ENCODE results near the gene MSI2. TPM values are rescaled to one million over a fixed set of nuclear protein-coding genes. Genes with fewer than 3 reads are reported as not detected.

Gene MSI2
- total RNA-seq, 6 experiments from 2014 or later, result 12.0 to 22.6 (median 19.4) TPM

DNA sequence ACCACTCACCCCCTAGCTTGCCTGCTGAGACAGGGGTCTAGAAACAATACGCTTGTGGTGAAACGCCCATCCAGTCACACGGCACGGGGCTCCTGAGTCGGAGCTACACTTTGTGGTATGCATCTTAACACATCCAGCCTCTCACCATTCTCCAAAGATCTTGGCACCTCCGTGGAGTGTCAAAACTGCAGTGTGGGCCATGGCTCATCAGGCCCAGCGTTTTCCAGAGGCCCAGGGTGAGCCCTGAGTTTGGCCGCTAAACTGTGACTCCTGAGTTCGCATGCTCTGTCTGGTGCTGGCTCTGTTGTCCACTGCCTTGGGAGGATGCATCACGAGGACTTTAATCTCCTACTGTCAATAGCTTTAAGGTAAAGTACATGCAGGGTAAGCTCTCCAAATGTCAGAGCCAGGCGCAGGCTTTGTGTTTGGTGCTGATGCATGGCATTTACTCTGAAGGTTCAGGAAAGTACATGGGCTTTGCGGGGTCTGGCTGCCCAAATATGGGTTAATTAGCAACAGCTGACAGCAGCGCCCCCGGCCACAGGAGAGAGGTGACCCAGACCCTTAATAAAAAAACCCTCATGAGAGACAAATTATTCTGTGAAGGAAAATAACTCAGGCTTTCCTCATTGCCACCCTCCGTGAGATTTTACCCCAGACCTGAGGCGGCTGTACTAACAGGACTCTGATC lies 370.3 kb downstream of the MSI2 start:
- intact Hi-C loops (cut with DNase I), result no loop called here
- WGBS (ENCODE audit: insufficient coverage, low coverage, low lambda C conversion rate, missing lambda C conversion rate), result 98% methylated on average over 7 of the region's 16 CpGs
- Histone ChIP-seq H3K9me3 (no peaks in the 10 kb centered on the region), H3K27me3 (no peaks in the 10 kb centered on the region), H3K36me3 (no peaks in the 10 kb centered on the region), H3K27ac (no peak overlapping the region), H3K4me3 (no peak overlapping the region), H3K4me1 (no peaks in the 10 kb centered on the region)
- peak in 1 of 3 donors; percentile 33 for DNase-seq
- no peak for ATAC-seq
- no peak for TF ChIP-seq POLR2A (IDR thresholded peaks at IDR 0.05)
- TF ChIP-seq, protein P1, sequence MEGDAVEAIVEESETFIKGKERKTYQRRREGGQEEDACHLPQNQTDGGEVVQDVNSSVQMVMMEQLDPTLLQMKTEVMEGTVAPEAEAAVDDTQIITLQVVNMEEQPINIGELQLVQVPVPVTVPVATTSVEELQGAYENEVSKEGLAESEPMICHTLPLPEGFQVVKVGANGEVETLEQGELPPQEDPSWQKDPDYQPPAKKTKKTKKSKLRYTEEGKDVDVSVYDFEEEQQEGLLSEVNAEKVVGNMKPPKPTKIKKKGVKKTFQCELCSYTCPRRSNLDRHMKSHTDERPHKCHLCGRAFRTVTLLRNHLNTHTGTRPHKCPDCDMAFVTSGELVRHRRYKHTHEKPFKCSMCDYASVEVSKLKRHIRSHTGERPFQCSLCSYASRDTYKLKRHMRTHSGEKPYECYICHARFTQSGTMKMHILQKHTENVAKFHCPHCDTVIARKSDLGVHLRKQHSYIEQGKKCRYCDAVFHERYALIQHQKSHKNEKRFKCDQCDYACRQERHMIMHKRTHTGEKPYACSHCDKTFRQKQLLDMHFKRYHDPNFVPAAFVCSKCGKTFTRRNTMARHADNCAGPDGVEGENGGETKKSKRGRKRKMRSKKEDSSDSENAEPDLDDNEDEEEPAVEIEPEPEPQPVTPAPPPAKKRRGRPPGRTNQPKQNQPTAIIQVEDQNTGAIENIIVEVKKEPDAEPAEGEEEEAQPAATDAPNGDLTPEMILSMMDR (IDR thresholded peaks at IDR 0.05), result no peak

DNA sequence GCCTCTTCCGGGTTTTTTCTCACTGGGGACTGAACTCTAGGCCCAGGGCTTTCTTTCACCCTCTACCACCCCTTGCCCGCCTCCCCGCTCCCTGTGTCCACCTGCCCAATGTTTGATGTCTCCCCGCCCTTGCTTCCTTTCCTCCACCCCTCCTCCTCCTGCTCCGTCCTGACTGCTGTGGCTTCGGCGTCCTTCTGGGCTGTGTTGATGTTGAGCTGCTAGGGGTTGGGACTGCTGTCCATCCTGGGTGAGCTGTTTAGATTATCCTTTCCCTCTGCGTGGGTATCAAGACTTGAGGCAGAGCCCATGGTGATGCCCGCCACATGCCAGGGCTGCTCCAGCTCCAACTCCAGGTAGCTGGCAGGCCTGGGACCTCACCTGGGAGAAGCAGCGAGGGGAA lies 371.3 kb downstream of the MSI2 start:
- Histone ChIP-seq H3K4me3 (no peak overlapping the region), H3K4me1 (no peaks in the 10 kb centered on the region), H3K27ac (no peak overlapping the region), H3K9me3 (no peaks in the 10 kb centered on the region), H3K36me3 (no peaks in the 10 kb centered on the region), H3K27me3 (no peaks in the 10 kb centered on the region)
- intact Hi-C loops (cut with DNase I), result no loop called here
- WGBS (ENCODE audit: insufficient coverage, low coverage, low lambda C conversion rate, missing lambda C conversion rate), result 91% methylated on average over 7 of the region's 10 CpGs
- DNase-seq, result peak in 1 of 3 donors; percentile 22
- TF ChIP-seq POLR2A (IDR thresholded peaks at IDR 0.05), result no peak
- TF ChIP-seq, protein P1 (IDR thresholded peaks at IDR 0.05), result no peak
- ATAC-seq, result no peak

DNA sequence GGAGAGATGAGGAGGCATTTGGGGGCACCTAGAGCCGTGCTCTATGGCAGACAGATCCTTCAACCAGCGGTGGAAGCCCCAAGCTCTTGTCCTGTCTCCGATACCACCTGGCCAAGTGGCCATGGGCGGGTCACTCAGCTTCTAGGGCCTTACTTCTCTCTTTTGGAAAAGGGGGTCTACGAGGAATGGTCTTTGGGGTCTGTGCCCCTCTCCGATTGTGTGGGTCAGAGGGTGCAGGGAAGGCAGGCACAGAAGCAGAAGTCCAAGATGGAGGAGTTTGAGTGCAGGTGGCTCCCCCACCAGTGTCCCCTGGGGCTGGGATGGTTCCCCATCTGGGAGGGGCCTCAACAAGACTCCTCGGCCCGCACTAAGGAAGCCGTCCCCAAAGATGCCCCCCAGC lies 372.1 kb downstream of the MSI2 start:
- Histone ChIP-seq H3K27ac (no peak overlapping the region), H3K9me3 (no peaks in the 10 kb centered on the region), H3K4me3 (no peak overlapping the region), H3K4me1 (no peaks in the 10 kb centered on the region), H3K27me3 (no peaks in the 10 kb centered on the region), H3K36me3 (no peaks in the 10 kb centered on the region)
- 80% methylated on average over 1 of the region's 9 CpGs for WGBS (ENCODE audit: insufficient coverage, low coverage, low lambda C conversion rate, missing lambda C conversion rate)
- DNase-seq (no peak), ATAC-seq (no peak)
- intact Hi-C loops (cut with DNase I), result no loop called here
- TF ChIP-seq, protein P1 (IDR thresholded peaks at IDR 0.05), result no peak
- TF ChIP-seq POLR2A (IDR thresholded peaks at IDR 0.05), result no peak

DNA sequence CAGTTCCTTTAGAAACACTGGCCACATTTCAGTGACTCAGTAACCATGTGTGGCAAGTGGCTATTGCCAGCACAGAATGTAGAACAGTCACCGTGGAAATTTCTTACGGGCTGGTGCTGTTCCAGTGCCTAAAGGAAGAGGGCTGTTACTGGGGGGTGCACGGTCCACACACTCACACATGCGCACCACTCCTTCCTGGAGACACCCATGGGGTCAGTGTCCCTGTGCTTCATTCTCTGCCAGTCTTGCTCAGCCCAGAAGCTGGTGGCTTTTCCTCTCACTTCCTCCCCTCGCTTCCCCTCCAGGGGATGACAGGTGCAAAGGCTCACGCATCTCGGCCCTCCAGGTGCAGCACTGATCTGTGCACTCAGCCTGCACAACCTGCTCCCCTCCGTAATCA lies 373.1 kb downstream of the MSI2 start:
- Histone ChIP-seq H3K36me3 (no peaks in the 10 kb centered on the region), H3K27me3 (no peaks in the 10 kb centered on the region), H3K9me3 (no peaks in the 10 kb centered on the region), H3K27ac (no peak overlapping the region), H3K4me3 (no peak overlapping the region), H3K4me1 (no peaks in the 10 kb centered on the region)
- ATAC-seq (peak in 1 of 4 donors; percentile 47), DNase-seq (peak in 1 of 3 donors; percentile 22)
- 67% methylated on average over 1 of the region's 8 CpGs for WGBS (ENCODE audit: insufficient coverage, low coverage, low lambda C conversion rate, missing lambda C conversion rate)
- TF ChIP-seq, protein P1 (IDR thresholded peaks at IDR 0.05), result no peak
- TF ChIP-seq POLR2A (IDR thresholded peaks at IDR 0.05), result no peak
- intact Hi-C loops (cut with DNase I), result no loop called here

Measured in right lobe of liver (tissue), 6 donors.